GM10847 (cell line): Measurements from ENCODE around the gene UBE2U.

Experiments
- POLR2A ChIP-seq: IDR thresholded peaks from 2 replicates; pipeline ENCODE4 v1.6.1; 2011; ENCODE audit not compliant: insufficient read length; ENCODE audit errors: extremely low read depth

UBE2U gene

DNA sequence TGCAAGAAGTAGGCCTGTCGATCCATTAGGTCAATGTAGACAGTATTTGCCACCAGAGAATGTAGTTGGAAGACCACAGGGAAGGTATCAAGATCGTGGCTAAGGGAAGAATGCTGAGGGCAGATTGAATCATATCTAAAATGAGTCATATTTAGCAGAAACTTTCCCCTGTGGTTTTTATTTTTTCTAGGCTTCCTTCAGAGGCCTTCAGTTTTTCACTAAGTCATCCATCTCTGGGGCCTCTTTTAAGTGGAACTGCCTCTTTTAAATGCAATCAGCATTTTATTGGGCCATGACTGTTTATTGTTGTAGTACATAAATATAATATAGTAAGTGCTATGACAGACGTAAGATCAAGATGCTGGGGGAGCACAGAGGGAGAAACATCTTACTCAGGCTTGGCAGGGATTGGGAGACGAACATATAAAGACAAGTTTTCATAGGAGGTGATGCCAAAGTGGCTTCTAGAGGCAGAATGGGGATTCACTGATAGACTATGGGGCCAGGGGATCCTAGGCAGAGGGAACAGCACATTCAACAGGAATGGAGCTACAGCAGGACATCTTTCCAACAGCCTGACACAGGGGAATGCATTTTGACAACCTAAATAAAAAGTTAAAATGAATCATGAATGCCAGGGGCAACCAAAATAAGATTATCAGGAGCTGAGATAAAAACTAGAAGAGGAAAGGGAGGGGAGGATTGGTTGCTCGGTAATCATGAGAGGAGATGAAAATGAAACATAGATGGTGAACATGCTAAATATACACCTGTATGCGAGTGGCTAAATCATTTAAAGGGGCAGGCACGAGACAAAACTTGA lies 20.1 kb downstream of the UBE2U start:
- no peak for TF ChIP-seq POLR2A

DNA sequence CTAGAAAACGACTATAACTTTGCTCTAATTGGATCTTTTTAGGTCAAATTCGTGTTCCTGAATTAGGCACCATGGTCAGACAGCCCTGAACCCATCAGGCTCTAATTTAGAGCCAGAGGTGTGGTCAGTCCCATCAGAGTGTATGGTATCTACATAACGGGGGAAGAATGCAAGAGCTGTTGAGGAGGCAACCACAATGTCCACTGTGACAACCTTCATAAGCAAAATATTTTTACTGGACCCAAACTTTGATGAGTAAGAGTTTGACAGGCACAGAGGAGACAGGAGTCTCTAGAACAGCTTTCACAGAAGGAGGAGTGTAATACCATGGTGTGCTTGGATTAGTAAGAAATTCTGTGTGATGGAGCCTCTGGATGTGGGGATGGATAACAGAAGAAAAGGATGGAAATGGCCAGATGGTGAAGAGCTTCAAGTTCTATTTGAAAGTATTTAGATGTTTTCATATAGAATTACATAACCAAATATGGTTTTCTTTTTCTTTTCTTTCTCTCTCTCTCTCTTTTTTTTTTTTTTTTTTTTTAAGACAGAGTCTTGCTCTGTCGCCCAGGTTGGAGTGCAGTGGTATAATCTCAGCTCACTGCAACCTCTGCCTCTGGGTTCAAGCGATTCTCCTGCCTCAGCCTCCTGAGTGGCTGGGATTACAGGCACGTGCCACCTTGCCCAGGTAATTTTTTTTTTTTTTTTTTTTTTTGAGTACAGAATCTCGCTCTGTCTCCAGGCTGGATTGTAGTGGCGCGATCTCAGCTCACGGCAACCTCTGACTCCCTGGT lies 24.9 kb downstream of the UBE2U start:
- TF ChIP-seq POLR2A = no peak

DNA sequence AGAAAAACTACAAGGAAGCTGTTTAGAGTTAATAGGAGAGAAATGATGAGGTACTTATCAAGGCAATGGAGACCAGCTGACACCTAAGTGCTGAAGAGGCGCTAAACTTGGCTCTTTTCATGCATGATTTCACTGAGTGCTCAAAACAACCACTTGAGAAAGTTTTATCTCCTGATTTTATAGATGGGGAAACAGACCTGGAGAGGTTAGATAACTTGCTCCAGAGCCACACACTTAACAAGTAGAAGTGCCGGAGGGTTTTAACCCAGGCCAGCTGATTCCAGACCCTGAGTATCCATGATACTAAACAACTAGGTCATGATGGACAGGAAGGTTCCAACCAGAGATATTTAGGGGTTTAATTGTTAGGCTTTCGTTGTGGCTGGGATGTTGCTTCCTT lies 25.9 kb downstream of the UBE2U start:
- TF ChIP-seq POLR2A = no peak

DNA sequence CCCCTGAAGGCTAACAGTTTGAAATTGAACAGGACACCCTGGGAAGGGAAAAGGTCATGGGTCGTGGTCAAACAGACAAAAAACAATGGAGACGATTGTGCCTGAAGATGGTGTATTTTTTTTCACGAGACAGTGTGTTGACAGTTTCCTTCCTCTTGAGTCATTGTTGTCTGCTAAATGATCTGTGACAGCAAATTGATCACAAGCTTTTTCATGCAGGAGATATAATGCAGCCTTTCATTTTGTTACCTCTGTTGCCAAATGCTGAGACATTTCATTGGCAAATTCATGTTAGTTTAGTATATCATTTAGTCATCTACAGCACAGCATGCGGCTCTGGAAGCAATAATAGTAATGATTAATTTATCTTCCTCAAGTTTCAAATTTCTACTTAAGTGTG lies 27.7 kb downstream of the UBE2U start:
- TF ChIP-seq POLR2A = no peak

DNA sequence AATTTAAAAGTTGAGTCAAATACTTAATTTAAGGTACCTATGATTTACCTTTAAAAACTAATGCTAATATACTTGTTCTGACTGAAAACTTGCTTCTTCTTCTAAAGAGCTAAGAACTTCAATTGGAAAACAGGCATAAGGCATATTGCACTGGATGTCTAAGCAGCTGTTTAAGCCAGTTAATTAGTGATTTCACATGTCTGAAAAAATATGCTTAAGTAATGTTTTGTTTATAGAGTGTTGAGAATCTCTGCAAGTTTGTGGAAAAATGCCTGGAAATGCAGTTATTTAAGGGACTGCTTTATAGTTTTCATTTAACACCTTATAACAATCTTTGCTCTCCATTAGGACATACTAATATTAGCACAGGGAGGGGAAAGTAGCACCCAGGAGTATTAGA lies 28.2 kb downstream of the UBE2U start:
- TF ChIP-seq POLR2A = no peak

DNA sequence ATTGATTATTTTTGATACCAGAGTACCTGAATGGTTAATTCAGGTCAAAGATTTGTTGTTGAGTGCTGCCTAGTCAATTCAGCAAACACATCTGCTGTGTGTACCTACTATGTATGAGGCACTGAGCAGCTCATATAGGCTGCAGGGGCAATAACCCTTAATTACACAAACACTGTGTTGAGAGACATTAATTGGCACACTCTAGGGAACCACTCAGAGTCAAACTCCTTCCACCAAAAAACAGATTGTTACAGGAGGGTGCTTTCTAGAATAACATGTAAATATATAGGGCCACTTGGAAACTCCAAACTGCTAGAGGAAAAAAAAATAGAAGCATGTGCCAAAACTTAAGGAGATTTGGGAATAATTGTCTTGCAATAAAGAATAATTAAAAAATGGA lies 31.3 kb downstream of the UBE2U start:
- TF ChIP-seq POLR2A = no peak

DNA sequence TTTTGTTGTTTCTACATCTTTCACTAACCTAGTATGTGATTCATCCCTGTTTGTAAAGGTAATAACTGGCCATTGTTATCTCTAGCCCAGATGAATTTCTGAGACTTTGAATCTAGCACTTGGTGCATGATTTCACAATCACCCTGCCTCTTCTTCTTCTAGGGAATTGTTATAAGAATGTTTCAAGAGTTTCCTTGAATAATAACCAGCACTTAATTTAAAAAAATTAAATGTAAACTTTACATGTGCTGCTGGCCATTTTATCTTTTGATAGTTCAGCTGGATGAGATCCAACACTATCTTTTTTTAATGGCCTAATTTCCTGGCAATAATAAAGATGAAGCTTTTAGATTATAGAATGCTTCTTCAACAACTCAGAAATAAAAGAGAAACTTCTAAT lies 31.8 kb downstream of the UBE2U start:
- no peak for TF ChIP-seq POLR2A

DNA sequence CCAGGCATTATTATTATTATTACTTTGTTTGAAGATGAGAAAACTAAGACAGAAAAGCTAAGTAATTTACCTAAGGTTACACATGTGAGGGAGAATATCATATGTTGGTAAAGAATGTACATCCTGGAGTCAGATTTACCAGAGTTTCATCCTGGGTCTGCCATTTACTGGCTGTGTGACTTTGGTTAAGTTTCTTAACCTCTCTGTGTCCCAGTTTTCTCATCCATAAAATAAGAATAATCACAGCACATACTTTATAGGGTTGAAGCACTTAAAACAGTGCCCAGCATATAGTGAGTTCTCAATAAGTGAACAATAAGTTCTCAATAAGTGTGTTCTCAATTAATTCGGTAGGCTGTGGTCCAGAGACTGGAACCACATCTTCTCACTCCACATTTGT lies 32.5 kb downstream of the UBE2U start:
- no peak for TF ChIP-seq POLR2A

DNA sequence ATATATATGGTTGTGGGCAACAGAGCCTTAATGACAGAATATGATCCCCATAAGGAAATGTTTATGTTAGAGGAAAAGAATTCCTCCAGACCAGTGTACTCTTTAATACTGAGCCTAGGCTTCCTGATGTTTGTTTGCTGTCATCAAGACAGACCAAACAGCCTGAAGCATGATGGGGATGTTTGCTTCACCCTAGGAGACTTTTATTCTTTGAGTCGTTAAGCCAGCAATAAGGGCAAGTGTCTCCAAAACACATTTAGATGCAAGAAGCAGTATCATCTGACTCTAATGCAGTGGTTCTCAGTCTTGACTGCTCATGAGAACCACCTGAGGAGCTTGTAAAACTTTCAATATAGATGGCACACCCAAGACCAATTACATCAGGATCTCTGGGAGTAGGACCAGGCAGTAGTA lies 33.1 kb downstream of the UBE2U start:
- TF ChIP-seq POLR2A = no peak

DNA sequence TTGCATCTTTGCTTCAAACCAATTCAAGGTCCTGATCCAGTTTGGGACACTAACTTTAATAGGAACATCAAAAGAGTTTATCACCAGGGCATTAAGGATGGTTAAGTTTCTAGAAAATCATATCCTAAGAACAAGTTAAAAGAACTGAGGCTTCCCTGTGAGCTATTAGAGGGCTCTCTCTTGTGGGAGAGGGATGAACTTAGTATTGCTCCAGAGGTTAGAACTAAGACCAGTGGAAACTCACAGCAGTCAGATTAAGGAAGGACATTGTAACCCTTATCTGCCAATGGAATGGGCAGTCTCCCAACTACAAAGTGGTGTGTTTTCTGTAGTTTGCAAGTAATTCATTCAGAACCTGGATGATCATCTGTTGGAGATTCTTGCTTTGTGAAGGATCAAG lies 36.8 kb downstream of the UBE2U start:
- TF ChIP-seq POLR2A = no peak

DNA sequence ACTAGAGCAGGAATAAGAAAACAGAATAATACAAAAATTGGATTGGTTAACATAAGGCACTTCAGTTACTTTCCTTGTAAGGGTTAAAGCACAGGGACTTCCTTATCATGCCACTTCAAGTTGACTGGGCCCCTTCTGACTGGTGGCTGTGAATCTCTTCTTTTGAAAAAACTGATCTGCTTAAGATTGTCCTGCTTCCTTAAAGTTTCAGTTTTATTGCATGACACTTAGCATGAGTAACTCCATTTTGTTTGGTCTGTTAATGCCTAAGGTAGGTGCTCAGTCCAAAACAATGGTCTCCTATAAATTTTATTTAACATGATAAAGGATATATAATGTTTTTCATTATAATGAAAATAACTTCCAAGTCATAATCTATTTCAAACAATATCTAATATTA lies 37.6 kb downstream of the UBE2U start:
- no peak for TF ChIP-seq POLR2A

DNA sequence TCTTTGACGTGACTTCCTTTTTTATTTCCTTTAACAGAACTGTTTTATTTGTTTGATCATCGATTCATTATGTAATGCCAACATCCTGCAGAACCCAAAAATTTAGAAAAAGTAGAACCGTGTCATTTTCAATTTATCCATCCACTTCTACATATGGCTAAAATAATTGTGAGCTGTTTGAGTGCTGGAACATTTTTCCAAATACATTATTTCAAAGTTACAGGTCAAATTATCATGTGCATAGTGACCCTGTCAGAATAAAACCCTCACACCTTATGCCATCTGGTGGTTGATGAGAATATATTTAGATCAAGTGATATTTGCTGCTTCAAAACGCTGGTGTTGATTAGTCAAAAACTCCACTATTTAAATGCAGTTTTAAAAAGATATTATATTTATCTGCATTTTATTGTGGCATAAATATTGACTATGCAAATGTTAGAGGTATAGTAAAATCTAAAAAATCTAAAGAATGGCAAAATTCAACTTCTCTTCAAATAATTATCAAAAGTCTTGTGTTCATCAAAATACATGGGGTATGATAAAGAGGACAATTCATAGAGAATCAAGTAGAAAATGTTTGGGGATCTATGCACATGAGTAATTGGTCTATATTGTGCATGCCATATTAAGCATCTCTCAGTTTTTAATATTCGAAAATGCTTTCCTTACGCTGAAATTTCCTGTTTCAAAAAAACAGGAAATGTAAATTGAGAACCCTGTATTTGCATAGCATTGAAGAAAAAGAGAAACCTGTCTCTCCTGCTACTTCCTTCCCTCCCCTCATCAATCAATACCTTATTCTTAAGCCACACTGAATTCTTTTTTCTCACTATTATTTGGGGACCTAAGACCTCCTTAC lies 39.7 kb downstream of the UBE2U start:
- no peak for TF ChIP-seq POLR2A

DNA sequence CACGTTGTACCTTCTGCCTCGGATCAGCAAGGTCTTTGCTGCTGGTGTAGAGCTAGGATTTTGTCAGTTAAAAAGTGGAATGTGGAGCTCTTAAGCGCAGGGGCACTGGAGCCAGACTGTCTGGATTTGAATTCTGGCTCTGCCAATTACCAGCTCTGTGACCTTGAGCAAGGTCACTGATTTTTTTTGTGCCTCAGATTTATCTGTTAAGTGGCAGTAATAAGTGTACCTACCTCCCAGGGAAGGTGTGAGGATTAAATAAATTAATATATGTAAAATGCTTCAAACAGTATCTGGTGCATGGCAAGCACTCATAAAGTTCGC lies 40.3 kb downstream of the UBE2U start:
- no peak for TF ChIP-seq POLR2A

DNA sequence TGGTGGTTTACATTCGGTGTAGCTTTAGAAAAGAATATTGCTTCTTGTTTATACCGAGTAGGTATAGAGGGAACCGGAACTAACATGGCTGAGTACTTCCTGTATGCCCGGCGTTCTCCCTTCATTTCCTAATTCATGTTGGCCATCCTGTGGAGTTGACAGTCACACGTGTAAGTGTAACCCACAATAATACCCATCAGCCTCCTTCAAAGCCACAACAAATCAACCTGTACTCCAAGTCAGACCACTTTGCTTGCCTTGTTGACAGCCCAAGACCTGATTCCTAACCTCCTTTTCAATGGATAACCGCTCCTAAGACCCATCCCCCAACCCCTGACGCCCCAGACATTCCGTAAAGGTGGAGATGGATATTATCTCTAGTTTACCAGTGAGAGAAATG lies 42.1 kb downstream of the UBE2U start:
- TF ChIP-seq POLR2A = no peak

DNA sequence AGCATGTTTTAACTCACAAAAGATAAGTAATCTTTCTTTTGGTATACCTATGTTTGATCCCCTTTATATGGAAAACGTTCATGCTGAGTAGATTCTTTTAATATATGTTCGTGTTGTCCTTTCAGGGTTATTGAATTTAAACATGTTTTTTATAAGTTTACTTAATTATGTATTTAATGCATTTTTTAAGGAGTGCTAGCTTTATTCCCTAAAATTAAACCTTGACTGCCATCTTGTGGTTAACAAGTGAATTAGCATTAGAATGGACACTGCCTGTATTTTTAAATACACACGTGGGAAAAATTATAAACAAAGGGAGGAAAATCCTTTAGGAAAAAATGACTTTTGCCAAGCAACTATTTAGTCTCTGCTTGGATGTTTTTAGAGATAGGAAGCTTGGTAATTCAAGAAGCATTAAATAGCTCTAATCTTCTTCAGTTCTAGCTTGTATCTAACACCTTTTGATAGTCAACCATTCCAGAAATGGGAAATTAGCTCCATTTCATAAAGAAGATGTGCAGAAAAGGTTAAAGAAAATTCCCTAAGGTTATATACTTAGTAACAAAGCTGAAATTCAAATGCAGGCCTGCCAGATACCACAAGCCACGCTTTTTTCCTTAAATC lies 43.0 kb downstream of the UBE2U start:
- no peak for TF ChIP-seq POLR2A
